Natural killer cell (primary cell): ENCODE measurements around the gene MEGF6. TPM values are rescaled to one million over a fixed set of nuclear protein-coding genes. Genes with fewer than 3 reads are reported as not detected.
A peak's percentile ranks its signal among the peaks of the same experiment; 100 is the strongest.

ENCODE experiments used
- ATAC-seq, 3 donors: fragments of 150-1000 bp in 2 of 3; fragments of 200-7000 bp in 1 of 3; cut with Tn5 transposase; 1 replicate in 1 of 3; 2 replicates in 2 of 3; pipeline ENCODE4 v1.10.0; 2021; ENCODE audit warnings: mild to moderate bottlenecking in 2 of 3, moderate library complexity in 2 of 3
- DNase-seq, 2 donors: peaks; one replicate each; pipeline versions ENCODE4 v3.0.0 to v3.0.0-alpha.2; 2013 to 2021; ENCODE audit warnings: mixed read lengths in 1 of 2
- H3K27ac ChIP-seq: one replicate; pipeline ENCODE4 v1.5.1; 2013; ENCODE audit warnings: mild to moderate bottlenecking, low read length
- H3K27me3 ChIP-seq: one replicate; pipeline ENCODE4 v1.6.1; 2013; ENCODE audit warnings: low read length; ENCODE audit not compliant: control insufficient read depth, insufficient read depth
- H3K36me3 ChIP-seq: one replicate; pipeline ENCODE4 v1.6.1; 2013; ENCODE audit warnings: low read length; ENCODE audit not compliant: control insufficient read depth, insufficient read depth
- H3K4me1 ChIP-seq: one replicate; pipeline ENCODE4 v1.6.1; 2013; ENCODE audit warnings: low read length; ENCODE audit not compliant: control insufficient read depth, insufficient read depth
- H3K4me3 ChIP-seq: one replicate; pipeline ENCODE4 v1.5.1; 2013; ENCODE audit warnings: low read length
- H3K9me3 ChIP-seq: one replicate; pipeline ENCODE4 v1.6.1; 2013; ENCODE audit warnings: low read length; ENCODE audit not compliant: control insufficient read depth, insufficient read depth
- H3K27ac Mint-ChIP-seq, 2 donors: one replicate each; pipeline ENCODE4 v1.8.0; 2022; ENCODE audit warnings: mild to moderate bottlenecking in 2 of 2, mixed read lengths in 2 of 2, moderate library complexity in 1 of 2
- H3K27me3 Mint-ChIP-seq, 2 donors: one replicate each; pipeline ENCODE4 v1.8.0; 2022; ENCODE audit warnings: low read depth in 2 of 2, mixed read lengths in 2 of 2
- H3K36me3 Mint-ChIP-seq: one replicate; pipeline ENCODE4 v1.8.0; 2022; ENCODE audit warnings: mixed read lengths
- H3K4me1 Mint-ChIP-seq, 2 donors: one replicate each; pipeline ENCODE4 v1.8.0; 2022; ENCODE audit warnings: mixed read lengths in 2 of 2
- H3K4me3 Mint-ChIP-seq: one replicate; pipeline ENCODE4 v1.8.0; 2022; ENCODE audit warnings: mild to moderate bottlenecking, moderate library complexity, mixed read lengths
- H3K9me3 Mint-ChIP-seq, 2 donors: one replicate each; pipeline ENCODE4 v1.8.0; 2022; ENCODE audit warnings: mixed read lengths in 2 of 2
- CTCF ChIP-seq: fragments of 200-600 bp; IDR thresholded peaks from one replicate; pipeline ENCODE4 v1.8.0; 2022; ENCODE audit warnings: antibody characterized with exemption
- WGBS: methylation state at CpG from one replicate; pipeline ENCODE4 v1.1.7; 2013; ENCODE audit warnings: missing lambda C conversion rate; ENCODE audit not compliant: insufficient coverage; 5-methylcytosine and 5-hydroxymethylcytosine counted together
- intact Hi-C: fragments of 100-400 bp; cut with micrococcal nuclease; formaldehyde crosslinking; loops from one replicate; pipeline ENCODE4 v1.14.2; 2022
- total RNA-seq, 4 donors: library from RNA; stranded (reverse); fragments of 120-200 nt in 1 of 4; gene quantifications; one replicate each; pipeline versions ENCODE4 v1.2.3 to v1.2.4, GENCODE V29; 2013 to 2022

MEGF6 gene
- total RNA-seq, 3 donors from 2014 or later (not counting 1 experiment from before 2014, with no cell fraction given) = 3.1 to 15.6 (median 5.1) TPM

GRCh38 chr1:3455670-3456448 is 155.4 kb downstream of the MEGF6 start:
- Histone ChIP-seq H3K27me3 (peaks cover 16% of the 10 kb centered on the region), H3K4me3 (no peak overlapping the region), H3K4me1 (peaks cover 21% of the 10 kb centered on the region), H3K36me3 (no peaks in the 10 kb centered on the region), H3K9me3 (no peaks in the 10 kb centered on the region), H3K27ac (no peak overlapping the region)
- ATAC-seq = no peak
- no peak overlapping the region for H3K27ac Mint-ChIP-seq
- intact Hi-C loops = no loop called here
- peak overlapping the region; percentile 50 for H3K4me3 Mint-ChIP-seq
- no peaks in the 10 kb centered on the region for H3K36me3 Mint-ChIP-seq
- H3K9me3 Mint-ChIP-seq = no peaks in the 10 kb centered on the region
- no peak for DNase-seq
- no peak for TF ChIP-seq CTCF
- peaks cover 6 to 8% of the 10 kb centered on the region in 2 donors for H3K27me3 Mint-ChIP-seq
- no peaks in the 10 kb centered on the region for H3K4me1 Mint-ChIP-seq
- WGBS = 92% methylated on average over 18 of the region's 18 CpGs

GRCh38 chr1:3454811-3455618 is 156.3 kb downstream of the MEGF6 start:
- DNase-seq = peak in 1 of 2 donors; percentile 30
- no peaks in the 10 kb centered on the region for H3K36me3 ChIP-seq
- H3K9me3 ChIP-seq = no peaks in the 10 kb centered on the region
- Mint-ChIP-seq H3K27me3 (peaks cover 6 to 15% of the 10 kb centered on the region in 2 donors), H3K9me3 (no peaks in the 10 kb centered on the region), H3K36me3 (no peaks in the 10 kb centered on the region), H3K27ac (peak overlapping the region in 1 of 2 donors; percentile 52), H3K4me3 (peak overlapping the region; percentile 68), H3K4me1 (no peaks in the 10 kb centered on the region)
- no peak for TF ChIP-seq CTCF
- WGBS = 15% methylated on average over 38 of the region's 46 CpGs
- intact Hi-C loops = no loop called here
- H3K27me3 ChIP-seq = peaks cover 16% of the 10 kb centered on the region
- ATAC-seq = peak in 1 of 3 donors; percentile 27
- H3K27ac ChIP-seq = no peak overlapping the region
- no peak overlapping the region for H3K4me3 ChIP-seq
- peaks cover 21% of the 10 kb centered on the region for H3K4me1 ChIP-seq

GRCh38 chr1:3453891-3454810 is 157.2 kb downstream of the MEGF6 start, which contains the start of gene ARHGEF16:
Gene ARHGEF16 (plus strand): TSS chr1:3454665. CDS start chr1:3463085, 8,420 bp downstream.
- no peak within 1 kb of the TSS for H3K4me3 ChIP-seq
- H3K27me3 ChIP-seq = peaks cover 16% of the 10 kb centered on the region
- Mint-ChIP-seq H3K36me3 (no peaks in the 10 kb centered on the region), H3K27me3 (peaks cover 9 to 24% of the 10 kb centered on the region in 2 donors), H3K4me1 (no peaks in the 10 kb centered on the region), H3K4me3 (peak within 1 kb of the TSS; percentile 68), H3K27ac (peak within 1 kb of the TSS in 1 of 2 donors; percentile 52), H3K9me3 (no peaks in the 10 kb centered on the region)
- TF ChIP-seq CTCF = no peak
- DNase-seq (peak in 1 of 2 donors; percentile 55), ATAC-seq (peak; percentile 29 to 64 (median 55))
- intact Hi-C loops = no loop called here
- 5% methylated on average over 84 of the region's 84 CpGs for WGBS
- peaks cover 21% of the 10 kb centered on the region for H3K4me1 ChIP-seq
- H3K36me3 ChIP-seq = no peaks in the 10 kb centered on the region
- no peaks in the 10 kb centered on the region for H3K9me3 ChIP-seq
- no peak within 1 kb of the TSS for H3K27ac ChIP-seq
